ENCODE results near the gene TMPRSS11B.

TMPRSS11B gene

DNA sequence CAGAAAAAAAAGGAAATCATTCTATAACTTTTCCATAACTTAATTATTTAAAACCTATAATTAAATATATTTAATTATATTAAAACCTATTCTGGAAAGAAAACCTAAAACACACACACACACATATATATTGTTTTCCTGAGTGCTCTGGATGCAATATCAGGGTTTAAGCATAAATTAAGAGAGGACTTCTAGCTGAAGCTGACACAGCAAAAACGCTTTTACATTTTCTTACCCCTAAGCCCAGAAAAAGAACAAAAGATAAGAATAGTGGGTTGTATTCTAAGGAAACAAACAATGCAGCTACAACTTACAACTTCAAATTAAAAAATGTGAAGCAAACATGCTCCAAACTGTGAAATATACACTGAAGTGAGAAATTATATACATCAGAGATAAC is 52.3 kb downstream of the TMPRSS11B start:
- no peak for TF ChIP-seq CTCF (IDR thresholded peaks at IDR 0.05)

- TF ChIP-seq CTCF (IDR thresholded peaks at IDR 0.05), result no peak
Measured at GRCh38 chr4:68187145-68187544, 58.3 kb downstream of the TMPRSS11B start.

DNA sequence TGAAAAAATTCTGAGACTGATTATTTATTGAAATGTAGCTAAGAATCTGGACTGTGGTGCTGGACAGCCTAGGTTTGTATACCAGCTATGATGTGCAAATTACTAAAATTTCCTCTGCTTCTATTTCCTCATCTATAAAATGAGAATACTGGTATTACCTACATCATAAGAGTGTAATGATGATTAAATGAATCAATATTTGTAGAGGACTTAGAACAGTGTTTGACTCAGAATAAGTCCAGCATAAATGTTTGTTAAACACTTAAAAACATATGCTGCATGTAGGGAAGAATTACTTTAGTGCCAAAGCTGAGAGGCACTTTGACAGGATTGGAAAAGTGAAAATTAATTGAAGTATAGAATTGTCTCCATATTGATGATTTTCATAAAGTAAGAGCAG is 60.6 kb downstream of the TMPRSS11B start:
- TF ChIP-seq CTCF (IDR thresholded peaks at IDR 0.05), result no peak

DNA sequence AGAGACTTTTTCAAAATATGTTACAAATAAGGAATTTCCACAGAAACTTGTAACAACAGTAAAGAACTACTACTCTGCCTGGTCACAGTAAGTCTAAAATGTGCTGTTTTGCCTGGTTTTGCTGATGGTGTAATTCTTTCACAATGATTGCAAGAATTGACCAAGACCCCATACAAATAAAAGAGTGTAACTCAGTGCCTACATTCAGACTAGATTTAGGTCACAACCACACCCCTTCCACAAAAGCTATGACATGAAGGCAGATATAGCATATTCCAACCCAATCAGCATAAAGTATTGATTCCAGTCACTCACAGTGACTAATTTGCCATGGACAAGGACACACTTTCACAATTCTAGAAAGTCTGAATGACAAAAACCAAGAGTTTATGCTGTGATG is 62.1 kb downstream of the TMPRSS11B start:
- no peak for TF ChIP-seq CTCF (IDR thresholded peaks at IDR 0.05)

- TF ChIP-seq CTCF (IDR thresholded peaks at IDR 0.05), result no peak
Measured at GRCh38 chr4:68182382-68182820, 63.1 kb downstream of the TMPRSS11B start.

DNA sequence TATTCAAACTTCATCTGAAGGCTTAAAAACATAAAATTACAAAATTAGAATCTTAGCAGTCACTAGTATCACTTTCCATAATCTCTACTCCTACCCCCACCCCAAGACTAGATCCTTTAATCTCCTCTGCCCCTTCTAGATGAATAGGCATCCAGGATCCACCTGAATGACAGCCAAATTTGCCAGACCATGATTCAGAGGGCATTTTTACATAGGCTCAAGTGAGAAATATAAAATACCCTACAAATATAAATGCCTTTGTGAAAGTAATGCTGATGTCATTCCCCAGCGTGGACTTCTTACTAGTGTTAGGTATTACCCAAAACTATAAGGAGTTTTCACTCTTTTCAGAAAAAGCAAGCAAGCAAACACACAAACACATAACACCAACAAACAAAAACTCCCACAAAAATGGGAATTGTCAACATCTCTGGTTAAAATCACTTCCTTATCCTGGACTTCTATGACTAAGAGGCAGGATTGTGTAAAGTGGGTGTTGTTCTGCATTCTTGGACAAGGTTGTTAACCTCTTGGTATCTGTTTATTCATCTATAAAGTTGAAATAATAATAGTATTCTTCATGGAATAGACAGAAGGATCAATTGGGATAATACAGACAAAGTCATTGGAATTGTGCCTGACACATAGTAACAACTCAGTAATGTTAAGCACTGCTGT is 64.5 kb downstream of the TMPRSS11B start:
- TF ChIP-seq CTCF (IDR thresholded peaks at IDR 0.05), result no peak

DNA sequence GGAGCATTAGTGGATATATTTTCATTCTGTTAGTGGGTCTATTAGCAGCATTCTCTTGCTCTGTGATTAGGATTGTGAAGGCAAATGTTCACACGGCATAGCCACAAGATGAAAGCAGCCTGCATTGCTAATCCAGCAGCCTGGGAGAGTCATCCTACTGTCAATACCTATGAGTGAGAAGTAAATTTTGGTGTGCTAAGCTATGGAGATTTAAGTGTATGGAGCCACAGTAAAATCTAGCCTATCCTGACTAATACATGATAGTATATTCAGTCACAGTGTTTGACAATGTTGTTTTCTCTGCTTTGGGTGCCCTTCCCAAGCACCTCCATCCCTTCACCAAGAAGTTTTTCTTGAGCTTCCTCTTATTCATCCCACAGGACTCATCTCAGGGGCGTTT is 68.6 kb downstream of the TMPRSS11B start:
- no peak for TF ChIP-seq CTCF (IDR thresholded peaks at IDR 0.05)
